GM19351 (cell line): ENCODE measurements around the gene ARMC12.
"Not testable (repeated sequence)": the region's sequence is repeated elsewhere in the genome, so short reads cannot be mapped to it uniquely, and the experiment has no call there.

ENCODE experiments used
- ATAC-seq: cut with Tn5 transposase; IDR thresholded peaks from one replicate; pipeline ENCODE4 v1.9.1; 2021; ENCODE audit warnings: mild to moderate bottlenecking, moderate library complexity; ENCODE audit not compliant: unreplicated experiment

Gene ARMC12, protein sequence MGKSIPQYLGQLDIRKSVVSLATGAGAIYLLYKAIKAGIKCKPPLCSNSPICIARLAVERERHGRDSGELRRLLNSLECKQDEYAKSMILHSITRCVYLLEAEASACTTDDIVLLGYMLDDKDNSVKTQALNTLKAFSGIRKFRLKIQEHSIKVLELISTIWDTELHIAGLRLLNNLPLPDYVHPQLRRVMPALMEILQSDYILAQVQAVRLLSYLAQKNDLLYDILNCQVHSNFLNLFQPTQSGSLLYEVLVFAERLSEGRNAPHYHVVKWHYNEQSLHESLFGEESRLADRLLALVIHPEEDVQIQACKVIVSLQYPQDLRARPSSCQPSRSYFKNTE

DNA sequence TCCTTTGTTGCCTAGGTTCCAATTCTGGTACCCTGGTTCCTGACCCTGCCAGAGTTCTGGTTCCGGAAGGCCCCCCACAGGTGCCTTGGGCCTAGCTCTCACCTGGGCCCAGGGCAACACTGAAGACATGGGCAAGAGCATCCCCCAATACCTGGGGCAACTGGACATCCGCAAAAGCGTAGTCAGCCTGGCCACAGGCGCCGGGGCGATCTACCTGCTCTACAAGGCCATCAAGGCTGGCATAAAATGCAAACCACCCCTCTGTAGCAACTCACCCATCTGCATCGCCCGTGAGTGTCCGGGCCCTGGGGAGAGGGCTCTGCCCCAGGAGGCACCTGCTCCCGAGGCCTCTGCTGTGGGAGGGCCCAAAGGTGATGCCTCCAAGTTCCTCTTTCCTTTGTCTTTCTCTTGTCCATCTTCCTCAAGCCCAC, at the start of gene ARMC12:
TSS of gene ARMC12 (plus strand) at position 51 of the 431 bp plus-strand sequence. CDS start at position 128, 77 bp downstream.
- no peak for ATAC-seq

DNA sequence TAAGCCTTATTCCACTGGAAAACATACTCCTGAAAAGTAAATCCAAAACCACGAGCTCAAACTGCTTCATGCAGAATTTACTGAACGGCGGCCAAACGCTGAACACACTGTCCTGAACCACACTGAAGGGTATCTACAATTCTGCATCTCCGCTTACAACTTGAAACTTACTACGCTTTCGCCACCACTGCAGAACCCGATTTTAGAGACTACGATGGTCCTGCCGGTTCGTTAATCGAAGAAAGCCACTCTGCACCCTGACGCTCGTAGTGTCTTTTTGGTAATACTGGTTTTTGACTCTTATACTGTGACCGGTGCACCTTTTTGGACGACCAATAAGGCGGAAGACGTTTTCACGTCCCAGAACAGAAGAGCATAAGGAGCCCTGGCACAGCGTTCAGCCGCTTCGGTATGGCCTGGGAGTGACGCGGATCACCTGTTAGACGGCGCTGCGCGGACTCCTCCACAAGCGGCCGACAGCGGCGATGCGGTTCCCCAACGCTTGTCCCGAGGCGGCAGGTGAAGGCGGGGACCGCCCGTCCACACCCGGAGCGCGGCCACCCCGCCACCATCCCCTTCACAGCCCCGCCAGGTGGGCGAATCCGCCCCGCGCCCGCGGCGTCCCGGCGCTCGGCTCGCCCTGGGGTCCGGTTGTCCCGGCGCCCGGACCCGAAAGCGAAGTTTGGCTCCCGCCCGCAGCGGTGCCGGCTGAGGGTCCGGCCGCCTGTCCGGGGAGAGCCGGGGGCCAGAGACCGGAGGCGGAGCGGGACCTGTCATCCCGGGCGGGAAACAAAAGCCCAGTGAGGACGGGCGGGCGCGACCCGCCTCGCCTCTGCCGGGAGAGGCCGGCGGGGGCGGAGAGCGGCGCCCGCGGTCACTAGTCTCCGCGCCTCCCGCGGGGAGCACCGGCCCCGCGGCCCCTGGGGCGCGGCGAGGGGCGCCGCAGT, 48.9 kb upstream of the ARMC12 start:
- ATAC-seq = peak; percentile 38

DNA sequence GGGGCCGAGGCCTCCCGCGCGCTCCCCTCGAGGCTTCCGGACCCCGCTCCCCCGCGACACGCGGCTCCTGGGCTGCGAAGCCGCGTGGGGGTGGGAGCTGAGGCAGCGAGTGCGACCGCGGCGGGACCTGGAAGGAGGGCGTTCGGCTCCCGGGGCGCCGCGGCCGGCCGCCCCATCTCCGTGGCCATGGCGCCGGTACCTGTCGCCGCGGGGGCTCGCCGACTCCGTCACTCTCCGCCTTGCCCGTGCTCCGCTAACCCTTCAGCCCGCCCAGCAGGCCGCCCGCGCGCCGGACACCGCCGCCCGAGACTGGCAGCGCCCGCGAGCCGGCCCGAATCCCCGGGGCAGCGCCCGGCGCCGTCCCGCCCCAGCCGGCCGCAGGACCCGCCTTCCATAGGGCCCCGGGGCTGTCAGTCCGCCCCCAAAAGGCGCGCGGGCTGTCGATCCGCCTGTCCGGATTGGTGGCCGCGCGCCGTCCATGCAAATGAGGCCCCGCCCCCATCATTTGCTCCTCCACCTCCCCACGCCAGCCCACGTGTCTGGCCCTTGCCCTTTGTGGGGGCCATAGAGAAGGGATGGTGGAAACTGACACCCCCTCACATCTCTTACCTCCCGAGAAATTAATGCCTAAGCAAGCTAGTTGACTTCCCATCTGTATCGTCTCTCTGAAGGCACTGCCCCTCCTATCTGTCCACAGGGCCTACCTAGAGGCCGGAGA, 48.1 kb upstream of the ARMC12 start, which contains the start of gene FKBP5:
TSS of gene FKBP5 (minus strand) at position 311 of the 718 bp plus-strand sequence. CDS start 46,091 bp downstream, outside the sequence.
- peak; percentile 90 for ATAC-seq

DNA sequence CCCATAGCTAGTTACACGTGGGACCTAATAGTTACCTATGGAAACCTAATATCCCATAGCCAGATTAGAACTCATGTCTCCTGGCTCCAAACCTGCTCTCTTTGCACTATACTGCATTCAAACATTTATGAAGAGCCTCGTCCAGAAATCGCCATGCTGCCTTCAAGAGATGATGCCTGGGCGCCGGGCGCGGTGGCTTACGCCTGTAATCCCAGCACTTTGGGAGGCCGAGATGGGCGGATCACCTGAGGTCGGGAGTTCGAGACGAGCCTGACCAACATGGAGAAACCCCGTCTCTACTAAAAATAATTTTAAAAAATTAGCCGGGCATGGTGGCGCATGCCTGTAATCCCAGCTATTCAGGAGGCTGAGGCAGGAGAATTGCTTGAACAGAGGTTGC, 46.8 kb upstream of the ARMC12 start:
- not testable (repeated sequence) for ATAC-seq

DNA sequence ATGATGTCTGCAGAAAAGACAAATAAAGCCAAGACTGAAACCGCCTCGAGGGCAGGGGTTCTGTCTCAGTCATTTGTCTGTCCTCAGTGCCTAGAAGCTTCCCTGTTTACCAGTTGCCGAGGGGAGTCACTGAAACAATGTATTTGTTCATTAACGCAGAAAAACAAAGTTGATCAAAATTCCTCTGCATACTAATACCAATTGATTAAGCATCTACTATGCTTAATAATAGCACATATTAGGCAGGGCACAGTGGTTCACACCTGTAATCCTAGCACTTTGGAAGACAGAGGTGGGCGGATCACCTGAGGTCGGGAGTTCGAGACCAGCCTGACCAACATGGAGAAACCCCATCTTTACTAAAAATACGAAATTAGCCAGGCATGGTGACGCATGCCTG, 46.3 kb upstream of the ARMC12 start:
- ATAC-seq = no peak

DNA sequence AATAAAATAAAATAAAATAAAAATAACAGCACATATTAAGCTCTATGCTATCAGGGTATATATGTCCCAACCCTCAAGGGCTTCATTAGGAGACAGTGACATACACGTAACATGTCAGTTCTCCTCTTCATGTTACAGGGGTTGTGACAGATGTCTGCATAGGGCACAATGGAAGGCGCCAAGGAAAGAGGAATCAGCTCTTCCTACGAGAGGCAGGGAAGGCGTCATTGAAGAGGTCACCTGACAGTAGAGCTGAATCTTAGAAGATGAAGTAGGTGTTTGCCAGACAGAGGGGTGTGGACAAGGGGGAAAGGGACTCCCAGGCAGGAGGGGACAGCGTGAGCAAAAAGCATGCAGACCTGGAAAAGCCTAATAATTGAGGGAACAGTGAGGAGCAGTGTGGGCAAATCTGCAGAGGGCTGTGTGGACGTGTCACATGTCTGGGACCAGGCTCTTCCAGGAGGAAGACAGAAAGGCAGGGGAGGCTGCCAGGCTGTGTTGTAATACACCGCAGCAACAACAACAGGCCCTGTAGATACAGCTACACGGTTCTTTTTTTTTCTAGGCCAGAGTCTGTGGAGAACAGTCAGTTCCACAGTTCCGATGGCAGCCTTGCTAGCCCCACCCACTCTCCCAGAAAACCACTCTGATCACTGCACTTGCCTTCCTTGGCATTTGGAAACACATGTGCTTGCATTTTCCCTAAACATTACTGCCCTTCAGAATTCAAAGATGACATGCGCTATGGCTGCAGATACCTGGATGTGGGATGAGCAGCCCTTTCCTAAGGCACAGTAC, 45.6 kb upstream of the ARMC12 start:
- no peak for ATAC-seq

DNA sequence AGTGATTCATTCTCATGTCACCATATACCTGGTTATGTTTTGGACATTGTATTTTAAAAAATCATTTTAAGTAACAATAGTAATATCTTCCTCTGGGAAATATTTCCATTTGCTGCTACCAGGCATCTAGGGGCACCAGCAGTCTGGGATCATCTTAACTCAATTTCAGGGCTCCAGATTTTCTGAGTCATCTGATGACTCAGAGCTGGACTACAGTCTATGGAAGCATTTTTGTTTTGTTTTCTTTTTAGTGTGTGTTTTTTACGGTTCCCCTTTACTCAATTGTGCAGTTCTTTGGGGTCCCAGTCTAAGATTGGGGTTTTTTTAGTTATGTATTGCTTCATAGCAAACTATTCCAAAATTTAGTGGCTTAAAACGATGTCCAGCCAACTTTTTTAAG, 42.4 kb upstream of the ARMC12 start:
- no peak for ATAC-seq

DNA sequence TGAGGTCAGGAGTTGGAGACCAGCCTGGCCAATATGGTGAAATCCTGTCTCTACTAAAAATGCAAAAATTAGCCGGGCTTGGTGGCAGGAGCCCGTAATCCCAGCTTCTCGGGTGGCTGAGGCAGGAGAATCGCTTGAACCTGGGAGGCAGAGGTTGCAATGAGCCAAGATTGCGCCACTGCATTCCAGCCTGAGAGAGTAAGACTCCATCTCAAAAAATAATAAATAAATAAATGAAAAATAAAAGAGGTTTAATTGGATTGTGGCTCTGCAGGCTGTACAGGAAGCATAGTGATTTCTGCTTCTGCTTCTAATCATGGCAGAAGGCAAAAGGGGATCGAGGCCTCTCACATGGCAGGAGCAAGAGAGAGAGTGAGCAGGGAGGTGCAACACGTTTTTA, 38.4 kb upstream of the ARMC12 start:
- ATAC-seq = not testable (repeated sequence)

DNA sequence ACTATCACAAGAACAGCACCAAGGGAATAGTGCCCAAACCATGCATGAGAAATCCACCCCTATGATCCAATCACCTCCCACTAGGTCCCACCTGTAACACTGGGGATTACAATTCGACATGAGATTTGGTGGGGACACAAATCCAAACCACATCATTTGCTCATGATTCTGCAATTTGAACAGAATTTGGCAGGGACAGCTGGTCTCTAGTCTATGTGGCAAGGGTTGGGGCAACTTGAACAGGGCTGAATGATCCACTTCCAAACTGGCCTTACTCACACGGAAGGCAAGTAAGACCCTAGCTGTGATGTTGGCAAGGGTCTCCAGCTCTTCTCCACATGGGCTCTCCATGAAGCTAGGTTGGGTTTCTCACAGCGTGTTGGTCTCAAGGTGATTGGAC, 38.0 kb upstream of the ARMC12 start:
- no peak for ATAC-seq

DNA sequence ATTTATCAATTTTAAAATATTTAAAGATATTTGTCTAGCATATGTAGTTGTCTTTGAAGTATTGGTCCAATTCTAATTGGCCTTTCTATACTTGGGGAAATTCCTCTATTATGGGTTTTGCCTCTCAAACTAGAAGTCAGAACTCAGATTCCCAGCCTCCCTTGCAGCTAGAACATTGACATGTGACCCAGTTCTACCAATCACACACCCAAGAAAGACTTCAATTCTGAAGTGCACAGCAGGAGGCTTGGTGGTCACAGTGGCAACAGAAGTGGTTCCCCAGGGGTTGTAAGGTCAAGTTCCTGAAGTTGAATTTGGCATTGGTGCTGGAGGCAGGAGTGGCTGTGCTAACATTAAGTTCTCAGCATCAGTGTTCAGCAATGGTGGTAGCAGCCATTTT, 33.3 kb upstream of the ARMC12 start:
- no peak for ATAC-seq

DNA sequence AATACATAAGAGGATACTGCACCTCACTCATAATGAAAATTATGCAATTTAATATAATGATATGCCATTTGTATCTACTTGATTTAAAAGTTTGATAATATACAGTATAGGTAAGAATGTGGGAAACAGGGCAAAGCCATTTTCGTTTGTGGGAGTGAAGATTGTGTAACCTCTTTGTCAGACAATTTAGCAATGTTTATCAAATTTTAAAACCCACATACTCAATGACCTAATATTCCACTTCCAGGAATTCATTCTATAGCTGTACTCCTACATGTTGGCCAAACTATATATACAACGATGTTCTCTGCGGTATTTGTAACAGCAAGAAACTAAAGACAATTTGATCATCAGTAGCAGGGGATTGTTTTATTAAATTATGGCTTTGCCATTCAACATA, 30.4 kb upstream of the ARMC12 start:
- ATAC-seq = no peak

DNA sequence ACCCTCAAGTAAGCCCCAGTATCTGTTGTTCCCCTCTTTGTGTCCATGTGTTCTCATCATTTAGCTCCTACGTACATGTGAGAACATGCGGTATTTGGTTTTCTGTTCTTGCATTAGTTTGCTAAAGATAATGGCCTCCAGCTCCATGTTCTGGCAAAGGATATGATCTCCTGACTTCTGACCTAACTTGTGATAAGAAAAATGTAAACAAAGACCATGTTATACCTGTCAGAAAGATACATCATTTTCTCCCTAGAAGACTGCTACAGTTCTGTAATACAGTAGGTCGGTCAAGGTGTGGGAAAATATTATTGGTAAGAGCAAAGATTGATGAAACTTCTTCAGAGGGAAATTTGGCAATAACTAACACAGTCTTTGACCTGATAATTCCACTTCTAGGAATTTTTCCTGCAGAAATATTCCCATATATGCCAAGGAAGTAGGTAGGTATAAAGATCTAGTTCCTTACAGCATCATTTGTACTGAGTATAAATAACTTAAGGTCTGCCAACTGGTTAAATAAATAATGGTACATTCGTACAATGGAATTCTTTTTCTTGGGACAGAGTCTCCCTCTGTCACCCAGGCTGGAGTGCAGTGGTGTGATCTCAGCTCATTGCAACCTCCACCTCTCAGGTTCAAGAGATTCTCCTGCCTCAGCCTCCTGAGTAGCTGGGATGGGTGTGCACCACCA, 29.0 kb upstream of the ARMC12 start:
- no peak for ATAC-seq

DNA sequence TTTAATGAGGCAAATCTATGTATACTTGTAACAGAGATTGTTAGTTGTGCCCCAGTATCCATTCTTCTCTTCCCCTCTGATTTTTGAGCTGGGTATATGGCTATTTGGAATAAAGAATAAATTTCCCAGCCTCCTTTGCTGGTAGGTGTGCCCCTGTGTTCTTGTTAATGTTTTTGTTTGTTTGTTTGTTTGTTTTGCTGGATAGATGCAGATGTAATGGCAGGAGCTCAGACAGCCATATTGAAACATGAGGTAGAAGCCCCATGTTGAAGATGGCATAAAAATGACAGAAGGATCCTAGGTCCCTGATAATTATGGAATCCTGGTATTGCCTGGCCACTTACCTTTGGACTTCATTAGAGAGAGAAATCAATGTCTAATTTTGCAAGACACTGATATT, 28.2 kb upstream of the ARMC12 start:
- no peak for ATAC-seq

DNA sequence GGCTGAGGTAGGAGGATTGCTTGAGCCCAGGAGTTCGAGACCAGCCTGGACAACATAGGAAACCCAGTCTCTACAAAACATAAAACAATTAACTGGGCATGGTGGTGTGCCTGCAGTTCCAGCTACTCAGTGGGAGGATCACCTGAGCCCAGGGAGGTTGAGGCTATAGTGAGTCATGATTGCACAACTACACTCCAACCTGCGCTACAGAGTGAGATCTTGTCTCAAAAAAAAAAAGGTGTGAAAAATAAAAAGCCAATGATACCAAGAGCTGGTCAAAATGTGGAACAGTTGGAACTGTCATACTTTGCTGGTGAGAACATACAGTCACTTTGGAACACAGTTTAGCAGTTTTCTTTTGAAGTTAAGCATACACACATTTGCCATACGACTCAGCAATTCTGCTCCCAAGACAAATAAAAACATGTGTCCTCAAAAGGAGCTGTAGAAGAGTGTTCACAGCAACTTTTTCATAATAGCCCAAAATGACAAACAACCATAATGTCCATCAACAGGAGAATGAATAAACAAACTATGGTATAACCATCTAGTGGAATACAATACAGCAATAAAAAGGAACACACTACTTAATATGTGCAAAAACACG, 26.5 kb upstream of the ARMC12 start:
- ATAC-seq = no peak

DNA sequence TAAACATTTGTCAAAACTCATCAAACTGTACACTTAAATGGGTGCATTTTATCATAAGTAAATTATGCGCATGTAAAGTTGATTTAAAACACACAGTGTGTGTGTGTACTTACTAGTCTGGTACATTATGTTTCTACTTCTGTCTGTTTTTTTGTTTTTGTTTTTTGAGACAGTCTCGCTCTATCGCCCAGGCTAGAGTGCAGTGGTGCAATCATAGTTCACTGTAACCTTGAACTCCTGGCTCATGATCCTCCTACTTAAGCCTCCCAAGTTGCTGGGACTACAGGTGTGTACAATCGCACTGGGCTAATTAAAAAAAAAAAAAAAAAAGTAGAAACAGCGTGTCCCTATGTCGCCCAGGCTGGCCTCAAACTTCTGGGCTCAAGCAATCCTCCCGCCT, 25.1 kb upstream of the ARMC12 start:
- ATAC-seq = no peak

DNA sequence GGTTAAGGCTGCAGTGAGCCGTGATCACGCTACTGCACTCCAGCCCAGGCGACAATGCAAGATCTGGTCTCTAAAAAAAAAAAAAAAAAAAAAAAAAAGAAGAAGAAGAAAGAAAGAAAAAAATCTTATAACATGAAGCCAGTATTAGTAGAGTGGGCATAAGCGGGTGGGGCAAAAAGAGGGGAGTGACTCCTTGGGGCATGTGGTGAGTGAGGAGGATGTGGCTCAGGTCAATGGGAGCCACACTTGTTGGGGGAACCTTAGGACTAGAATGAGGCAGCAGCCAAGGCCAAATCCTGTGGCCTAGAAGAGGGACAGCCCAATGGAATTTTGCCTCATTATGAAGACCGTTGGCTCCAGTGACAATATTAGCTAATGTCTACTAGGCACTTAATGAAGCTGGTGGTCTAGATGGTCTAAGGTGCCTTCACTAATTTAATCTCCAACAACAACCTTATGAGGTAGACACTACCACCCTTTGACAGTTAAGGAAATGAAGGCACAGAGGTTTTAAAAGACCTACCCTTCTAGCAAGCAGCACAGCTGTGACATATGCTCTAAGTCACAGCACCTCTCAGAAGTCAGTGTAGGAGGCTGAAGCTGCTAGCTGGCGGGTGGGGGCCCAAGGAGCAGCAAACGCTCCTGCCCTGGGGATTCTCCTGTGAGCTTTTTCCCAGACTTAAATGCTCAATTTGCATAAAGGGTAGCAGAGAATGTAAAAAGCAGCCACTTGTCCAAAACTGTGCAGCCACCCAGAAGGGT, 23.6 kb upstream of the ARMC12 start:
- no peak for ATAC-seq

DNA sequence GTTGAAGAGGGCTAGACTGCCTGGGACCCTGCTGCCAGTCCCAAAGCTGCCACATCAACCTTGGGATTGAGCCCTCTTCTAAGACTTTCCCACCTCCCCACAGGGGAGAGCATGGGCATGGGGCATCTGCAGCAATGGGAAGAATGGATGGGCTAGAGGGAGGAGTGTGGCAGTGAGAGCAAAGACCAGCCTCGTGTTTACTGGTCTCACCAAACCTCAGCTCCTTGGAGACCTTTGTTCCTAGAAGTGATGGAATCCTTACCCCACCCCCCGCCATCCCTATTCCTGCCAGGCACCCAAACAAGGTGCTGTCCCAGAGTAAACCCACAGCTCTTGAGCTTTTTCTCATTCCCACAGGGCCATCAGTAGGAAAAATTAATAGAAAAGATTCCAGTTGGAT, 20.0 kb upstream of the ARMC12 start:
- no peak for ATAC-seq
